Astrocyte of the cerebellum (primary cell): ENCODE results near the gene LY86.

Experiments used
- DNase-seq: peaks from one replicate; pipeline ENCODE4 v3.0.0-alpha.2; 2011; ENCODE audit warnings: low read depth
- H3K4me3 ChIP-seq: 2 replicates; pipeline ENCODE4 v1.5.1; 2011; ENCODE audit warnings: mild to moderate bottlenecking, low read depth, low read length, moderate library complexity
- CTCF ChIP-seq: IDR thresholded peaks from 2 replicates; pipeline ENCODE4 v1.5.1; 2012; ENCODE audit warnings: low read length, low read depth, moderate library complexity, mild to moderate bottlenecking; ENCODE audit errors: missing control alignments
- in situ Hi-C: cut with HindIII; loops from 2 replicates; pipeline ENCODE4 v1.10.0; 2017; ENCODE audit warnings: low sequenced_read_pairs

The LY86 gene

GRCh38 chr6:6646859-6647258, 58.3 kb downstream of the LY86 start:
- in situ Hi-C loops = no loop called here
- TF ChIP-seq CTCF = no peak
- DNase-seq = no peak
- no peak overlapping the region for H3K4me3 ChIP-seq

GRCh38 chr6:6648692-6649343, 60.3 kb downstream of the LY86 start:
- in situ Hi-C loops = no loop called here
- no peak overlapping the region for H3K4me3 ChIP-seq
- DNase-seq = no peak
- TF ChIP-seq CTCF = no peak

- DNase-seq = no peak
- no peak for TF ChIP-seq CTCF
- no peak overlapping the region for H3K4me3 ChIP-seq
- in situ Hi-C loops = no loop called here
These were observed 61.4 kb downstream of the LY86 start for GRCh38 chr6:6649824-6650349.

GRCh38 chr6:6650839-6651238, 62.3 kb downstream of the LY86 start:
- DNase-seq = no peak
- in situ Hi-C loops = no loop called here
- TF ChIP-seq CTCF = no peak
- H3K4me3 ChIP-seq = no peak overlapping the region

GRCh38 chr6:6651335-6651734, 62.8 kb downstream of the LY86 start:
- no peak for DNase-seq
- no peak for TF ChIP-seq CTCF
- H3K4me3 ChIP-seq = no peak overlapping the region
- in situ Hi-C loops = no loop called here

GRCh38 chr6:6652932-6653331, 64.4 kb downstream of the LY86 start:
- DNase-seq = no peak
- no peak for TF ChIP-seq CTCF
- H3K4me3 ChIP-seq = no peak overlapping the region
- in situ Hi-C loops = no loop called here
